Activated CD8-positive, alpha-beta memory T cell treated with anti-CD3 and anti-CD28 coated beads, Interleukin-2, amount 50 U/mL, for 48 hours (primary cell): ENCODE measurements around the gene ILF3.

Experiments
- DNase-seq: peaks from one replicate; pipeline ENCODE4 v3.0.0-alpha.2; 2020

Gene ILF3

GRCh38 chr19:10678813-10679212 is 24.7 kb downstream of the ILF3 start:
- no peak for DNase-seq

GRCh38 chr19:10679743-10680142 is 25.6 kb downstream of the ILF3 start:
- DNase-seq = no peak

GRCh38 chr19:10680545-10681135 is 26.5 kb downstream of the ILF3 start:
- DNase-seq = no peak

- no peak for DNase-seq
Observed at GRCh38 chr19:10681658-10682057, 27.5 kb downstream of the ILF3 start.

GRCh38 chr19:10682397-10683063 is 28.4 kb downstream of the ILF3 start:
- peak; percentile 52 for DNase-seq

- DNase-seq = no peak
Observed at GRCh38 chr19:10683064-10683426, 28.9 kb downstream of the ILF3 start.

- no peak for DNase-seq
Observed at GRCh38 chr19:10683582-10683981, 29.4 kb downstream of the ILF3 start.

- DNase-seq = no peak
Observed at GRCh38 chr19:10685210-10685609, 31.1 kb downstream of the ILF3 start.

- DNase-seq = no peak
Observed at GRCh38 chr19:10686193-10686592, 32.0 kb downstream of the ILF3 start.

- DNase-seq = peak; percentile 56
Observed at GRCh38 chr19:10686661-10687517, 32.7 kb downstream of the ILF3 start.

GRCh38 chr19:10687518-10688288 is 33.6 kb downstream of the ILF3 start:
- DNase-seq = peak; percentile 52

- no peak for DNase-seq
Observed at GRCh38 chr19:10688545-10689280, 34.6 kb downstream of the ILF3 start.

- no peak for DNase-seq
Observed at GRCh38 chr19:10690341-10690781, 36.2 kb downstream of the ILF3 start.

GRCh38 chr19:10691178-10691881 is 37.2 kb downstream of the ILF3 start:
- no peak for DNase-seq

- DNase-seq = no peak
Observed at GRCh38 chr19:10691883-10692282, 37.7 kb downstream of the ILF3 start.

- DNase-seq = no peak
Observed at GRCh38 chr19:10692673-10693264, 38.6 kb downstream of the ILF3 start.

GRCh38 chr19:10694706-10695307 is 40.7 kb downstream of the ILF3 start:
- no peak for DNase-seq

- DNase-seq = peak; percentile 95
Observed at GRCh38 chr19:10695401-10696398, 41.6 kb downstream of the ILF3 start.

GRCh38 chr19:10699650-10700335 is 45.6 kb downstream of the ILF3 start:
- peak; percentile 82 for DNase-seq
